HL-60 (cell line): Measurements from ENCODE around the gene UBE2J2.

ENCODE experiments used
- DNase-seq, 2 experiments: peaks; one replicate each; pipeline ENCODE4 v3.0.0-alpha.2; 2010 to 2020; ENCODE audit warnings: low read depth in 1 of 2, low spot score in 1 of 2
- H3K27ac ChIP-seq: fragments of 250-450 bp; sonication (Bioruptor Pico); replicated peaks from 2 replicates; pipeline ENCODE4 v1.5.1; 2020; ENCODE audit warnings: mild to moderate bottlenecking, moderate library complexity
- H3K27me3 ChIP-seq: fragments of 250-450 bp; sonication (Bioruptor Pico); 2 replicates; pipeline ENCODE4 v1.5.1; 2021; ENCODE audit warnings: mild to moderate bottlenecking, moderate library complexity; ENCODE audit not compliant: insufficient read depth, poor library complexity, severe bottlenecking
- H3K4me3 ChIP-seq: replicated peaks from 2 replicates; pipeline ENCODE4 v1.5.1; 2011; ENCODE audit warnings: mild to moderate bottlenecking, control low read depth, low read length; ENCODE audit not compliant: insufficient read depth
- GABPA ChIP-seq: IDR thresholded peaks from 2 replicates; pipeline ENCODE4 v1.6.1; 2012; ENCODE audit warnings: low read depth
- POLR2AphosphoS5 ChIP-seq: IDR thresholded peaks from 2 replicates; pipeline ENCODE4 v1.6.1; 2012; ENCODE audit warnings: low read depth
- SPI1 ChIP-seq: IDR thresholded peaks from 2 replicates; pipeline ENCODE4 v1.6.1; 2012; ENCODE audit warnings: low read depth, mild to moderate bottlenecking, borderline replicate concordance
- TF ChIP-seq, protein P1 (sequence below): IDR thresholded peaks from one replicate; pipeline ENCODE4 v1.5.1; 2011; ENCODE audit warnings: low read length, control low read depth, inconsistent platforms; ENCODE audit not compliant: insufficient read depth
- TF ChIP-seq, protein P2 (sequence below): IDR thresholded peaks from 2 replicates; pipeline ENCODE4 v1.6.1; 2012; ENCODE audit warnings: low read depth; ENCODE audit not compliant: insufficient replicate concordance

The UBE2J2 gene

DNA sequence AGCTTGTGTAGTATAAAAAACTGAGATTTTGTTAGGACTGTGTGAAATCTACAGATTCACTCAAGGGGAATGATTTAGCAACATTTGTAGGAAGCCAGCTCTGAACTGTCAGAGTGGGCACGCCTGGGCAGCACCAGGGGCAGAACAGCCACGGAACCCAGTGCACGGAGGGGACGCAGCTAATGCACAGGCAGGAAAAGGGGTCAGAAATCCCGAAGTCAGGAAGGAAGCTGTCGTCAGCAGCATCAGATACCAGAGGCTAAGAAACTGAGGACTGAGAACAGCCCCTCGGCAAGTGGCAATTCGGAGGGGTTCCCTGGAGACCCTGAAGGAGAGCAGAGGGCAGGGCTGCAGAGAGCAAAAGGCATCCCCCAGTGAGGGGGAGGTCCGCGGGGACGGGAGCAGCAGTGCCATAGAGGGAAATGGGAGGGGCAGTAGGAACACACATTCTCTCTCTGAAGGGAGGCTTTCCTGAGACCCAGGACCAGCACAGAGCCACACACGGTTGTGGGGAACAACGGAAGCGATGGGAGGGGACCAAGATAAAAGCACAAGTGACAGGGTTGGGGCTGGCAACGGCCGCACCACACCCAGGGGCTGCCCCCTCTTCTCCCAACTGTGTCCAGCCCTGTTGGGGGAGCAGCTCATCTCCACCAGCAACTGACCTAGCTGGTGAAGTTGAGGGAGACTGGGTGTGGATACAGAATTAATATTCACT, 12.7 kb downstream of the UBE2J2 start:
- peak overlapping the region; percentile 73 for H3K27ac ChIP-seq
- H3K27me3 ChIP-seq, result no peaks in the 10 kb centered on the region
- TF ChIP-seq GABPA (no peak), POLR2AphosphoS5 (no peak), SPI1 (no peak)
- TF ChIP-seq, protein P1, sequence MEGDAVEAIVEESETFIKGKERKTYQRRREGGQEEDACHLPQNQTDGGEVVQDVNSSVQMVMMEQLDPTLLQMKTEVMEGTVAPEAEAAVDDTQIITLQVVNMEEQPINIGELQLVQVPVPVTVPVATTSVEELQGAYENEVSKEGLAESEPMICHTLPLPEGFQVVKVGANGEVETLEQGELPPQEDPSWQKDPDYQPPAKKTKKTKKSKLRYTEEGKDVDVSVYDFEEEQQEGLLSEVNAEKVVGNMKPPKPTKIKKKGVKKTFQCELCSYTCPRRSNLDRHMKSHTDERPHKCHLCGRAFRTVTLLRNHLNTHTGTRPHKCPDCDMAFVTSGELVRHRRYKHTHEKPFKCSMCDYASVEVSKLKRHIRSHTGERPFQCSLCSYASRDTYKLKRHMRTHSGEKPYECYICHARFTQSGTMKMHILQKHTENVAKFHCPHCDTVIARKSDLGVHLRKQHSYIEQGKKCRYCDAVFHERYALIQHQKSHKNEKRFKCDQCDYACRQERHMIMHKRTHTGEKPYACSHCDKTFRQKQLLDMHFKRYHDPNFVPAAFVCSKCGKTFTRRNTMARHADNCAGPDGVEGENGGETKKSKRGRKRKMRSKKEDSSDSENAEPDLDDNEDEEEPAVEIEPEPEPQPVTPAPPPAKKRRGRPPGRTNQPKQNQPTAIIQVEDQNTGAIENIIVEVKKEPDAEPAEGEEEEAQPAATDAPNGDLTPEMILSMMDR, result no peak
- TF ChIP-seq, protein P2, sequence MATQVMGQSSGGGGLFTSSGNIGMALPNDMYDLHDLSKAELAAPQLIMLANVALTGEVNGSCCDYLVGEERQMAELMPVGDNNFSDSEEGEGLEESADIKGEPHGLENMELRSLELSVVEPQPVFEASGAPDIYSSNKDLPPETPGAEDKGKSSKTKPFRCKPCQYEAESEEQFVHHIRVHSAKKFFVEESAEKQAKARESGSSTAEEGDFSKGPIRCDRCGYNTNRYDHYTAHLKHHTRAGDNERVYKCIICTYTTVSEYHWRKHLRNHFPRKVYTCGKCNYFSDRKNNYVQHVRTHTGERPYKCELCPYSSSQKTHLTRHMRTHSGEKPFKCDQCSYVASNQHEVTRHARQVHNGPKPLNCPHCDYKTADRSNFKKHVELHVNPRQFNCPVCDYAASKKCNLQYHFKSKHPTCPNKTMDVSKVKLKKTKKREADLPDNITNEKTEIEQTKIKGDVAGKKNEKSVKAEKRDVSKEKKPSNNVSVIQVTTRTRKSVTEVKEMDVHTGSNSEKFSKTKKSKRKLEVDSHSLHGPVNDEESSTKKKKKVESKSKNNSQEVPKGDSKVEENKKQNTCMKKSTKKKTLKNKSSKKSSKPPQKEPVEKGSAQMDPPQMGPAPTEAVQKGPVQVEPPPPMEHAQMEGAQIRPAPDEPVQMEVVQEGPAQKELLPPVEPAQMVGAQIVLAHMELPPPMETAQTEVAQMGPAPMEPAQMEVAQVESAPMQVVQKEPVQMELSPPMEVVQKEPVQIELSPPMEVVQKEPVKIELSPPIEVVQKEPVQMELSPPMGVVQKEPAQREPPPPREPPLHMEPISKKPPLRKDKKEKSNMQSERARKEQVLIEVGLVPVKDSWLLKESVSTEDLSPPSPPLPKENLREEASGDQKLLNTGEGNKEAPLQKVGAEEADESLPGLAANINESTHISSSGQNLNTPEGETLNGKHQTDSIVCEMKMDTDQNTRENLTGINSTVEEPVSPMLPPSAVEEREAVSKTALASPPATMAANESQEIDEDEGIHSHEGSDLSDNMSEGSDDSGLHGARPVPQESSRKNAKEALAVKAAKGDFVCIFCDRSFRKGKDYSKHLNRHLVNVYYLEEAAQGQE, result no peak
- DNase-seq, result peak in 1 of 2 experiments; percentile 26
- no peak overlapping the region for H3K4me3 ChIP-seq

DNA sequence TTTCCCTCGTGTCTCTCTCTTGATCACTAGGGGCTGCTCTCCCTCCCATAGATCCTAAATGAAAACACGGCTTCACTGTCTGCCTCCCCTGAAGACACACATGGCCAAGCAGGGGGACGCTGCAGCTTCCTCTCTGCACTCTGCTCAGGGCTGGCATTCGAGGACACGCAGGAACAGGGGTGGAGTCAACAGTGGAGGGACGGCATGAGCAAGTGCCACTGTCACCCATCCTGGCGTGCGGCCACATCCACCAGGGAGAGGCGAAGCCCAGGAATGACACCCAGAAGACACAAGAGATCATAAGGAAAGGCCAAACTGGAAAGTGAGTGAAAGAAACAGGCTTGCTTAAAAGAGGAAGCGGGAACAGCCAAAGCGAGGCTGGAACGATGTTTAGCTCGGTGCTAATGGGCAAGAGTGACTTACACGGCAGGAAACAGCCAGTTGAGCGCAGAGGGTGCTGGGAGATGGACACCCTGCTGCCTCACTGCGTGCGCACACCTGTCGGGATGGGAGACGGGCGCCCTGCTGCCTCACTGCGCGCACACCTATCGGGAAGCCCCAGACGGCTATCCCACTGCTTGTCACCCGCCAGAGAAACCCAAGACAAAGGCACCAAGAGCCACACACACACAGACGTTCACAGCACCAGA, 13.6 kb downstream of the UBE2J2 start:
- peak overlapping the region; percentile 73 for H3K27ac ChIP-seq
- no peak for TF ChIP-seq GABPA
- TF ChIP-seq, protein P1, result no peak
- TF ChIP-seq SPI1, result peak; percentile 95
- TF ChIP-seq, protein P2, result no peak
- no peak for TF ChIP-seq POLR2AphosphoS5
- no peak overlapping the region for H3K4me3 ChIP-seq
- peak; percentile 70 to 87 for DNase-seq
- H3K27me3 ChIP-seq, result no peaks in the 10 kb centered on the region

DNA sequence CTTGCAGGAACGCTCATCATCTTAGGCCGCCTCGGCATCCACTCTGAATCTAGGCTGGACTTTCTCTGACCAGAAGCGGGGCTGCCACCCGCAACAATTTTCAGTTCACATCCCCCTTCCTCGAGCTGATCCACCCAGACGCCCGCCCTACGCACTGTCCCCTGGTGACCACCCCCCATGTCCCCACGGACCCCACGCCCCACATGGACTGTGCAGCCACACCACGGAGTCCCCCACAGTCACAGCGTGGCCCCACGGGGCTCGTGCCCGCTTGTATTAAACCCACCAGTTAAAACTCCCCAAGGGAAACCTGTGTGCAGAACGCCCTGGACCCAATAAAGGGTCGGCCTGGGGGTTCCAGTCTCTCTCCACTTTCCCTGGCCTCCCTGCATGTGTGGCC, 14.1 kb downstream of the UBE2J2 start:
- TF ChIP-seq GABPA (no peak), SPI1 (no peak), POLR2AphosphoS5 (no peak)
- TF ChIP-seq, protein P2, result no peak
- TF ChIP-seq, protein P1, result no peak
- Histone ChIP-seq H3K27ac (peak overlapping the region; percentile 73), H3K27me3 (no peaks in the 10 kb centered on the region), H3K4me3 (no peak overlapping the region)
- no peak for DNase-seq
